K562 (cell line): ENCODE data around the gene AMN1. TPM values are rescaled to one million over a fixed set of nuclear protein-coding genes. Genes with fewer than 3 reads are reported as not detected.
A peak's percentile ranks its signal among the peaks of the same experiment; 100 is the strongest.

Experiments used
- ADNP ChIP-seq: fragments of 200-800 bp; sonication (Bioruptor generic); IDR thresholded peaks from 2 replicates; pipeline ENCODE4 v1.6.1; 2016; ENCODE audit warnings: missing genetic modification characterization, missing compliant biosample characterization
- DDX20 ChIP-seq: fragments of 450-650 bp; IDR thresholded peaks from 2 replicates; pipeline ENCODE4 v1.6.1; 2016; ENCODE audit warnings: missing genetic modification characterization, low read depth, mild to moderate bottlenecking, missing compliant biosample characterization, moderate library complexity
- ELF2 ChIP-seq: fragments of 250-450 bp; sonication (Bioruptor Pico); IDR thresholded peaks from 2 replicates; pipeline ENCODE4 v1.5.0; 2021; ENCODE audit warnings: mild to moderate bottlenecking
- ELF4 ChIP-seq: fragments of 450-650 bp; formaldehyde crosslinking; IDR thresholded peaks from 2 replicates; pipeline ENCODE4 v1.4.0; 2022; ENCODE audit warnings: missing genetic modification characterization
- ETV1 ChIP-seq: fragments of 450-650 bp; conservative IDR thresholded peaks from 2 replicates; pipeline ENCODE4 v1.6.1; 2016; ENCODE audit warnings: missing genetic modification characterization, control low read depth, low read depth, missing compliant biosample characterization
- HSF4 ChIP-seq: fragments of 250-450 bp; sonication (Bioruptor Pico); IDR thresholded peaks from 2 replicates; pipeline ENCODE4 v2.1.2; 2022; ENCODE audit warnings: mild to moderate bottlenecking, moderate library complexity, borderline replicate concordance
- ILF3 ChIP-seq: fragments of 450-650 bp; IDR thresholded peaks from 2 replicates; pipeline ENCODE4 v1.6.1; 2018; ENCODE audit warnings: antibody characterized with exemption, mild to moderate bottlenecking, moderate library complexity, borderline replicate concordance
- JUND ChIP-seq, 2 experiments: IDR thresholded peaks; 2 replicates in 1 of 2; 3 replicates in 1 of 2; pipeline ENCODE4 v1.6.1; 2011; ENCODE audit warnings: borderline replicate concordance in 2 of 2, low read depth in 2 of 2, low read length in 2 of 2, improper control_type of control experiment in 1 of 2, missing biosample characterization in 1 of 2, missing genetic modification characterization in 1 of 2, missing genetic modification reagents in 1 of 2
- L3MBTL2 ChIP-seq: fragments of 450-650 bp; IDR thresholded peaks from 2 replicates; pipeline ENCODE4 v1.6.1; 2016; ENCODE audit warnings: mild to moderate bottlenecking, moderate library complexity
- MBD1 ChIP-seq: fragments of 250-450 bp; sonication (Bioruptor Pico); IDR thresholded peaks from 2 replicates; pipeline ENCODE4 v1.8.0; 2022; ENCODE audit warnings: inconsistent platforms
- MYC ChIP-seq, 2 experiments: fragments of 250-450 bp in 1 of 2; sonication (Bioruptor Pico) in 1 of 2; IDR thresholded peaks; 2 replicates each; pipeline versions ENCODE4 v1.5.1 to v1.6.1; 2012 to 2021; ENCODE audit warnings: low read depth in 2 of 2, borderline replicate concordance in 1 of 2, improper control_type of control experiment in 1 of 2, low read length in 1 of 2, mild to moderate bottlenecking in 1 of 2, moderate library complexity in 1 of 2
- PCBP1 ChIP-seq: fragments of 200-400 bp; formaldehyde crosslinking; IDR thresholded peaks from 2 replicates; pipeline ENCODE4 v1.6.1; 2018; ENCODE audit warnings: mild to moderate bottlenecking, low read depth, low read length; ENCODE audit not compliant: poor library complexity, severe bottlenecking
- PCBP2 ChIP-seq: fragments of 200-400 bp; formaldehyde crosslinking; IDR thresholded peaks from 2 replicates; pipeline ENCODE4 v1.6.1; 2018; ENCODE audit warnings: low read length, low read depth, mild to moderate bottlenecking, moderate library complexity; ENCODE audit not compliant: poor library complexity, severe bottlenecking
- RB1 ChIP-seq: fragments of 450-650 bp; IDR thresholded peaks from 2 replicates; pipeline ENCODE4 v1.6.1; 2017; ENCODE audit warnings: low read depth, mild to moderate bottlenecking
- SAFB ChIP-seq: fragments of 200-400 bp; formaldehyde crosslinking; IDR thresholded peaks from 2 replicates; pipeline ENCODE4 v1.6.1; 2017; ENCODE audit warnings: low read depth, low read length, borderline replicate concordance
- SMAD1 ChIP-seq: fragments of 150-350 bp; IDR thresholded peaks from 2 replicates; pipeline ENCODE4 v1.6.1; 2014; ENCODE audit warnings: low read length, low read depth; ENCODE audit not compliant: partially characterized antibody
- SNIP1 ChIP-seq: fragments of 450-650 bp; IDR thresholded peaks from 2 replicates; pipeline ENCODE4 v1.7.1; 2017; ENCODE audit warnings: low read depth, mild to moderate bottlenecking
- TRIM24 ChIP-seq, 2 experiments: fragments of 450-650 bp; IDR thresholded peaks; 2 replicates each; pipeline ENCODE4 v1.6.1; 2016
- ZBTB12 ChIP-seq: fragments of 250-450 bp; sonication (Bioruptor Pico); IDR thresholded peaks from 2 replicates; pipeline ENCODE4 v1.4.0; 2020
- ZBTB9 ChIP-seq: fragments of 450-650 bp; formaldehyde crosslinking; IDR thresholded peaks from 2 replicates; pipeline ENCODE4 v1.4.0; 2020; ENCODE audit warnings: mild to moderate bottlenecking, moderate library complexity
- ZFP36 ChIP-seq: fragments of 150-350 bp; IDR thresholded peaks from 2 replicates; pipeline ENCODE4 v1.6.1; 2018; ENCODE audit warnings: low read length, low read depth; ENCODE audit not compliant: partially characterized antibody
- ZNF57 ChIP-seq: fragments of 450-650 bp; formaldehyde crosslinking; IDR thresholded peaks from 2 replicates; pipeline ENCODE4 v1.4.0; 2020; ENCODE audit warnings: mild to moderate bottlenecking, moderate library complexity
- ZNF79 ChIP-seq: fragments of 250-450 bp; sonication (Bioruptor Pico); IDR thresholded peaks from 2 replicates; pipeline ENCODE4 v1.4.0; 2020; ENCODE audit warnings: low read depth, mild to moderate bottlenecking, moderate library complexity
- polyA plus RNA-seq, 8 experiments: library from polyadenylated mRNA; depleted of rRNA in 4 of 8; stranded (reverse) in 5 of 8; unstranded in 3 of 8; fragments of >200 nt; fragmentation: Nextera tagmentation in 2 of 8; fragmentation: Illumina TruSeq in 1 of 8; extraction: Ambion mirVana in 2 of 8; extraction: Trizol in 1 of 8; gene quantifications; 2 replicates each; pipeline versions ENCODE4 v1.2.1 to v1.2.3, GENCODE V29; 2011 to 2014; ENCODE audit warnings: inconsistent platforms in 1 of 8, missing spikeins in 1 of 8
- total RNA-seq, 7 experiments: library from RNA; depleted of rRNA in 6 of 7; stranded (reverse); fragments of >200 nt in 6 of 7; fragmentation: Illumina TruSeq in 2 of 7; extraction: Trizol in 2 of 7; gene quantifications; 2 replicates each; pipeline versions ENCODE4 v1.2.1 to v1.2.3, GENCODE V29; 2011 to 2021; ENCODE audit warnings: low replicate concordance in 1 of 7

AMN1 gene
- total and polyA plus RNA-seq, 9 of the 15 experiments (the other 6 are each of a cell fraction or from before 2014, with no cell fraction given): 5.2 to 27.6 (median 13.0) TPM

GRCh38 chr12:31749024-31749704, 20.3 kb upstream of the AMN1 start (continued):
- TF ChIP-seq ZFP36: no peak
- no peak for TF ChIP-seq PCBP1
- TF ChIP-seq HSF4 (CRISPR knock-in tag): no peak
- no peak for TF ChIP-seq ZNF79 (CRISPR knock-in tag)
- no peak for TF ChIP-seq RB1
- no peak for TF ChIP-seq ZBTB9 (CRISPR knock-in tag)
- TF ChIP-seq DDX20 (tag): no peak
- no peak for TF ChIP-seq SAFB
- peak; percentile 98 for TF ChIP-seq ETV1 (tag)
- TF ChIP-seq ADNP: no peak
- TF ChIP-seq ZBTB12 (CRISPR knock-in tag): no peak
- no peak for TF ChIP-seq MBD1 (CRISPR knock-in tag)
- TF ChIP-seq TRIM24 (IDR thresholded peaks at IDR 0.05): peak; percentile 100
- TF ChIP-seq MYC (IDR thresholded peaks at IDR 0.05; ENCODE audit: low read depth, low read length): no peak
- no peak for TF ChIP-seq MYC (CRISPR knock-in tag; IDR thresholded peaks at IDR 0.05; ENCODE audit: borderline replicate concordance, low read depth)
- peak; percentile 97 for TF ChIP-seq JUND (IDR thresholded peaks at IDR 0.05; ENCODE audit: borderline replicate concordance, low read depth, low read length)
- peak; percentile 97 for TF ChIP-seq JUND (tag; IDR thresholded peaks at IDR 0.05; ENCODE audit: borderline replicate concordance, low read depth, low read length)
- peak; percentile 89 for TF ChIP-seq SMAD1
- no peak for TF ChIP-seq ZNF57 (CRISPR knock-in tag)
- TF ChIP-seq L3MBTL2: peak; percentile 38; the same call in 1 of the 2 replicates
- 0 out of 2 replicates have a peak, but pooled peaks have one; percentile 25 for TF ChIP-seq SNIP1
- TF ChIP-seq ELF4: no peak
- TF ChIP-seq ELF2 (CRISPR knock-in tag): no peak
- TF ChIP-seq ILF3: no peak
- TF ChIP-seq PCBP2: no peak
